DND-41 (cell line): Measurements from ENCODE around the gene GPATCH2L.

ENCODE experiments used
- ATAC-seq: fragments of 200-7000 bp; cut with Tn5 transposase; 3 replicates; pipeline ENCODE4 v1.9.1; 2021; ENCODE audit warnings: low read depth; ENCODE audit not compliant: insufficient read depth
- DNase-seq: peaks from one replicate; pipeline ENCODE4 v3.0.0-alpha.2; 2020
- H2AFZ ChIP-seq: 2 replicates; pipeline ENCODE4 v1.6.0; 2012; ENCODE audit warnings: low read depth, low read length
- H3K27ac ChIP-seq: 2 replicates; pipeline ENCODE4 v1.5.1; 2012; ENCODE audit warnings: low read length, inconsistent platforms
- H3K27me3 ChIP-seq: fragments of 200-600 bp; sonication (generic); 2 replicates; pipeline ENCODE4 v1.6.0; 2012; ENCODE audit warnings: low read length, mild to moderate bottlenecking, inconsistent platforms; ENCODE audit not compliant: insufficient read depth, poor library complexity
- H3K36me3 ChIP-seq: 2 replicates; pipeline ENCODE4 v1.5.1; 2012; ENCODE audit warnings: low read length, inconsistent platforms; ENCODE audit not compliant: insufficient read depth
- H3K4me1 ChIP-seq: 2 replicates; pipeline ENCODE4 v1.5.1; 2012; ENCODE audit warnings: mild to moderate bottlenecking, low read length; ENCODE audit not compliant: insufficient read depth
- H3K4me2 ChIP-seq: 2 replicates; pipeline ENCODE4 v1.6.0; 2012; ENCODE audit warnings: mild to moderate bottlenecking, moderate library complexity, low read length, inconsistent platforms; ENCODE audit not compliant: insufficient read depth
- H3K4me3 ChIP-seq, 2 experiments: fragments of 200-600 bp in 1 of 2; shearing (Covaris generic) in 1 of 2; 2 replicates each; pipeline ENCODE4 v1.5.1; 2012 to 2016; ENCODE audit warnings: inconsistent platforms in 2 of 2, low read length in 2 of 2, mild to moderate bottlenecking in 2 of 2, low read depth in 1 of 2, moderate library complexity in 1 of 2
- H3K79me2 ChIP-seq: 2 replicates; pipeline ENCODE4 v1.6.0; 2012; ENCODE audit warnings: low read length, inconsistent platforms; ENCODE audit not compliant: insufficient read depth
- H3K9ac ChIP-seq: 2 replicates; pipeline ENCODE4 v1.6.0; 2012; ENCODE audit warnings: low read depth, mild to moderate bottlenecking, inconsistent platforms, low read length, moderate library complexity
- H3K9me3 ChIP-seq: 2 replicates; pipeline ENCODE4 v1.5.1; 2012; ENCODE audit warnings: low read length, moderate library complexity, mild to moderate bottlenecking, inconsistent platforms; ENCODE audit not compliant: insufficient read depth, severe bottlenecking
- H4K20me1 ChIP-seq: 2 replicates; pipeline ENCODE4 v1.6.0; 2012; ENCODE audit warnings: low read length; ENCODE audit not compliant: insufficient read depth
- EZH2 ChIP-seq: IDR thresholded peaks from 3 replicates; pipeline ENCODE4 v1.6.1; 2012; ENCODE audit warnings: borderline replicate concordance, low read depth, mild to moderate bottlenecking, moderate library complexity, low read length, inconsistent platforms; ENCODE audit not compliant: severe bottlenecking
- TF ChIP-seq, protein P1 (sequence below): IDR thresholded peaks from 2 replicates; pipeline ENCODE4 v1.5.1; 2012; ENCODE audit warnings: borderline replicate concordance, low read length, moderate library complexity, mild to moderate bottlenecking; ENCODE audit not compliant: poor library complexity, severe bottlenecking; ENCODE audit errors: extremely low read depth

GPATCH2L gene

GRCh38 chr14:76126076-76126475, 25.6 kb upstream of the GPATCH2L start:
- H3K4me1 ChIP-seq = no peaks in the 10 kb centered on the region
- H4K20me1 ChIP-seq = no peaks in the 10 kb centered on the region
- H3K4me3 ChIP-seq = no peak overlapping the region
- no peak overlapping the region for H3K27ac ChIP-seq
- H3K27me3 ChIP-seq = no peaks in the 10 kb centered on the region
- no peaks in the 10 kb centered on the region for H3K9me3 ChIP-seq
- H3K36me3 ChIP-seq = no peaks in the 10 kb centered on the region
- no peaks in the 10 kb centered on the region for H3K79me2 ChIP-seq
- no peak overlapping the region for H3K4me2 ChIP-seq
- no peak overlapping the region for H2AFZ ChIP-seq
- DNase-seq = no peak
- H3K9ac ChIP-seq = no peak overlapping the region
- TF ChIP-seq, protein P1, sequence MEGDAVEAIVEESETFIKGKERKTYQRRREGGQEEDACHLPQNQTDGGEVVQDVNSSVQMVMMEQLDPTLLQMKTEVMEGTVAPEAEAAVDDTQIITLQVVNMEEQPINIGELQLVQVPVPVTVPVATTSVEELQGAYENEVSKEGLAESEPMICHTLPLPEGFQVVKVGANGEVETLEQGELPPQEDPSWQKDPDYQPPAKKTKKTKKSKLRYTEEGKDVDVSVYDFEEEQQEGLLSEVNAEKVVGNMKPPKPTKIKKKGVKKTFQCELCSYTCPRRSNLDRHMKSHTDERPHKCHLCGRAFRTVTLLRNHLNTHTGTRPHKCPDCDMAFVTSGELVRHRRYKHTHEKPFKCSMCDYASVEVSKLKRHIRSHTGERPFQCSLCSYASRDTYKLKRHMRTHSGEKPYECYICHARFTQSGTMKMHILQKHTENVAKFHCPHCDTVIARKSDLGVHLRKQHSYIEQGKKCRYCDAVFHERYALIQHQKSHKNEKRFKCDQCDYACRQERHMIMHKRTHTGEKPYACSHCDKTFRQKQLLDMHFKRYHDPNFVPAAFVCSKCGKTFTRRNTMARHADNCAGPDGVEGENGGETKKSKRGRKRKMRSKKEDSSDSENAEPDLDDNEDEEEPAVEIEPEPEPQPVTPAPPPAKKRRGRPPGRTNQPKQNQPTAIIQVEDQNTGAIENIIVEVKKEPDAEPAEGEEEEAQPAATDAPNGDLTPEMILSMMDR = no peak
- TF ChIP-seq EZH2 = no peak
- ATAC-seq = no peak

DNA sequence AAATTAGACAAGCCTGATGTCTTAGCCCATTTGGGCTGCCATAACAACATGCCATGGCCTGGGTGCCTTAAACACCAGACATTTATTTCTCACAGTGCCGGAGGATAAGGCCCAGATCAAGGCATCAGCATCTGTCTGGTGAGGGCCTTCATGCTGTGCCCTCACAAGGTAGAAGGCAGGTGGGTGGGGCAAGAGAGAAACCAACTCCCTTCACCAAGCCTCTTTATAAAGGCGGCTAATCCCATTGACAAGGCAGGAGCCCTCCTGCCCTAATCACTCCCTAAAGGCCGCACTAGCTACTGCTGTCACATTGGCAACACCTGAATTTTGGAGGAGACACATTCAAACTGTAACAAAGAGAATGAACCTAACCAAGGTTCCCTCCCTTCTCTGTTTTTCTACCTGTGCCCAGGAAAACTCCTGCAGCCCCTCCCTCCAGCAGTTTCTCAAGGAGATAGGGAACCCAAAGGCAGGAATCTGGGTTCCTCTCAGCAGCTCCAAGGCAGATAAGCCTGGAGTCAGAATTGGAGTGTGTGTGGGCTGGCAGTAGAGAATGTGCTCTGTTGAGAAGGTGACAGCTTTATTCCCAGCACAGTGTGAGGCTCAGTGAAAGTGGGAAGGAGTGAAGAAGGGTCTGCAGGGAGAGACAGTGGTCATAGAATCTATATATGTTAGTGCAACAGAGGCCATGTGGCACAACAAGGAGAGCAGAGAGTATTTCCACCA, 21.7 kb upstream of the GPATCH2L start:
- no peaks in the 10 kb centered on the region for H3K79me2 ChIP-seq

DNA sequence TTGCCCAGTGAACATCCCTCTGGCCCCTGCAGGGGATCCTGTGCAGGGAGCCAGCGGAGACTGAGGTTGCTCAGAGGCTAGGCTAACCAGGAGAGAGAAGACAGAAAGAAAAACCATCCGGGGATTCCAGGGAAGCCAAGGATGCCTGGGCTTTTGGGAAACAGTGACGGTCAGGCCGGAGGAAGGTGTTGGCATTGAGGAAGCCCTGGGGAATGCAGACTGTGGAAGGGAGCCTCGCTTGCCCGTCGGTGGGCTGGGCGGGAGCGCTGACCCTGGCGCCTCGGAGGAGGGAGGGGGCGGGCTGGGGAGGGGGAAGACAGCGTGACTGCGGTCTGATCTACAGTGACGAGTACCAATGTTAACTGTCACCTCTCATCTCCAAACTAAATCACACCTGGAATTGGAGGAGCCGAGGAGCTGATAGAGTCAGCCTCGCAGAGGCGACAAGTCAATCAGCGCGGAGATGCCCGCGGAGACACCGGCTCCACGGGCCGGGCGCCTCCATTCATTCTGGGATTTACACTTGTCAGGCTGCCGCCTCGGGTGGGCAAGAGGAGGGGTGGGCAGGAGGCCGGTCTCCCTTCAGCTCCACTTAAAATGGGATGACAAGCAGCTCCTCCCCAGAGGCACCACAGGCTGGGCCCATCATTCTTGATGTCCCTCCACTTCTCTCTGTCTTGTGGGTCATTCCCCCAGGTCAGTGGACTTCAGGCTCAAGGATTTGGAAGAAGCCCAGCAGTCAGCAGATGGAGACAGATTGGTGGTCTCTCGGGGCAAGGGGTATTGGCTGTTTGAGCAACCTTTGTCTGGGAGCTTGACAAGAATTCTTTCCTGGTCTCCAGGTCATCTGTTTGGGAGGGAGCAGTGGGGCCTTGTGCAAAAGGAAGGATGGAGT, 20.4 kb upstream of the GPATCH2L start:
- Histone ChIP-seq H3K79me2 (no peaks in the 10 kb centered on the region), H3K27me3 (no peaks in the 10 kb centered on the region), H3K27ac (no peak overlapping the region), H3K4me1 (peaks cover 6% of the 10 kb centered on the region; the same call in 1 of the 2 replicates), H3K9ac (no peak overlapping the region), H3K36me3 (no peaks in the 10 kb centered on the region), H3K4me3 (no peak overlapping the region), H2AFZ (no peak overlapping the region), H3K4me2 (no peak overlapping the region), H4K20me1 (peaks cover 11% of the 10 kb centered on the region), H3K9me3 (no peaks in the 10 kb centered on the region)
- ATAC-seq (no peak), DNase-seq (no peak)
- TF ChIP-seq, protein P1 = no peak
- no peak for TF ChIP-seq EZH2

More for the DNA sequence above, 21.7 kb upstream of the GPATCH2L start:
- DNase-seq (no peak), ATAC-seq (no peak)
- TF ChIP-seq, protein P1 = no peak
- no peak for TF ChIP-seq EZH2
- H4K20me1 ChIP-seq = peaks cover 11% of the 10 kb centered on the region
- no peak overlapping the region for H2AFZ ChIP-seq
- H3K36me3 ChIP-seq = no peaks in the 10 kb centered on the region
- peaks cover 6% of the 10 kb centered on the region; the same call in 1 of the 2 replicates for H3K4me1 ChIP-seq
- no peak overlapping the region for H3K4me2 ChIP-seq
- no peak overlapping the region for H3K9ac ChIP-seq
- H3K9me3 ChIP-seq = no peaks in the 10 kb centered on the region
- H3K27me3 ChIP-seq = no peaks in the 10 kb centered on the region
- H3K27ac ChIP-seq = no peak overlapping the region
- no peak overlapping the region for H3K4me3 ChIP-seq
